ENCODE data around the gene GAK.

The GAK gene

GRCh38 chr4:819401-820229 is 112.5 kb downstream of the GAK start:
- no peak for TF ChIP-seq CTCF (conservative IDR thresholded peaks at IDR 0.05; ENCODE audit: control insufficient read depth, insufficient read depth, low read depth, low read length)
- H3K4me3 ChIP-seq (ENCODE audit: control insufficient read depth, low read depth, low read length): no peak overlapping the region
- DNase-seq (ENCODE audit: low read depth): no peak

- DNase-seq (ENCODE audit: low read depth): no peak
- no peak overlapping the region for H3K4me3 ChIP-seq (ENCODE audit: control insufficient read depth, low read depth, low read length)
- no peak for TF ChIP-seq CTCF (conservative IDR thresholded peaks at IDR 0.05; ENCODE audit: control insufficient read depth, insufficient read depth, low read depth, low read length)
Observed at GRCh38 chr4:818106-818921, 113.8 kb downstream of the GAK start.

- no peak for DNase-seq (ENCODE audit: low read depth)
- H3K4me3 ChIP-seq (ENCODE audit: control insufficient read depth, low read depth, low read length): no peak overlapping the region
- TF ChIP-seq CTCF (conservative IDR thresholded peaks at IDR 0.05; ENCODE audit: control insufficient read depth, insufficient read depth, low read depth, low read length): no peak
Observed at GRCh38 chr4:815464-816146, 116.5 kb downstream of the GAK start.

- DNase-seq (ENCODE audit: low read depth): no peak
- H3K4me3 ChIP-seq (ENCODE audit: control insufficient read depth, low read depth, low read length): no peak overlapping the region
- TF ChIP-seq CTCF (conservative IDR thresholded peaks at IDR 0.05; ENCODE audit: control insufficient read depth, insufficient read depth, low read depth, low read length): no peak
Observed at GRCh38 chr4:814312-814850, 117.7 kb downstream of the GAK start.

GRCh38 chr4:813900-814299 is 118.2 kb downstream of the GAK start:
- DNase-seq (ENCODE audit: low read depth): no peak
- no peak overlapping the region for H3K4me3 ChIP-seq (ENCODE audit: control insufficient read depth, low read depth, low read length)
- no peak for TF ChIP-seq CTCF (conservative IDR thresholded peaks at IDR 0.05; ENCODE audit: control insufficient read depth, insufficient read depth, low read depth, low read length)

- DNase-seq (ENCODE audit: low read depth): no peak
- no peak overlapping the region for H3K4me3 ChIP-seq (ENCODE audit: control insufficient read depth, low read depth, low read length)
- no peak for TF ChIP-seq CTCF (conservative IDR thresholded peaks at IDR 0.05; ENCODE audit: control insufficient read depth, insufficient read depth, low read depth, low read length)
Observed at GRCh38 chr4:808860-809570, 123.1 kb downstream of the GAK start.
